Activated naive CD8-positive, alpha-beta T cell treated with anti-CD3 and anti-CD28 coated beads for 36 hours (primary cell): ENCODE measurements around the gene BRD9. TPM values are rescaled to one million over a fixed set of nuclear protein-coding genes. Genes with fewer than 3 reads are reported as not detected.
"Not testable (repeated sequence)": the region's sequence is repeated elsewhere in the genome, so short reads cannot be mapped to it uniquely, and the experiment has no call there.

Source experiments
- DNase-seq: peaks from one replicate; pipeline ENCODE4 v3.0.0; 2021
- H3K27ac Mint-ChIP-seq: one replicate; pipeline ENCODE4 v1.8.0; 2022; ENCODE audit warnings: mild to moderate bottlenecking, moderate library complexity, mixed read lengths
- H3K27me3 Mint-ChIP-seq: one replicate; pipeline ENCODE4 v1.8.0; 2022; ENCODE audit warnings: mild to moderate bottlenecking, mixed read lengths
- H3K36me3 Mint-ChIP-seq: one replicate; pipeline ENCODE4 v1.8.0; 2021; ENCODE audit warnings: mild to moderate bottlenecking, mixed read lengths
- H3K4me1 Mint-ChIP-seq: one replicate; pipeline ENCODE4 v1.8.0; 2021; ENCODE audit warnings: mixed read lengths
- H3K4me3 Mint-ChIP-seq: one replicate; pipeline ENCODE4 v1.8.0; 2022; ENCODE audit warnings: mild to moderate bottlenecking, moderate library complexity, mixed read lengths
- H3K9me3 Mint-ChIP-seq: one replicate; pipeline ENCODE4 v1.8.0; 2022; ENCODE audit warnings: mixed read lengths
- total RNA-seq, 2 experiments: library from RNA; stranded (reverse); gene quantifications; one replicate each; pipeline ENCODE4 v1.2.3, GENCODE V29; 2021

Gene BRD9
- 10 to 100 TPM; 50.1 to 51.6 TPM for total RNA-seq

DNA sequence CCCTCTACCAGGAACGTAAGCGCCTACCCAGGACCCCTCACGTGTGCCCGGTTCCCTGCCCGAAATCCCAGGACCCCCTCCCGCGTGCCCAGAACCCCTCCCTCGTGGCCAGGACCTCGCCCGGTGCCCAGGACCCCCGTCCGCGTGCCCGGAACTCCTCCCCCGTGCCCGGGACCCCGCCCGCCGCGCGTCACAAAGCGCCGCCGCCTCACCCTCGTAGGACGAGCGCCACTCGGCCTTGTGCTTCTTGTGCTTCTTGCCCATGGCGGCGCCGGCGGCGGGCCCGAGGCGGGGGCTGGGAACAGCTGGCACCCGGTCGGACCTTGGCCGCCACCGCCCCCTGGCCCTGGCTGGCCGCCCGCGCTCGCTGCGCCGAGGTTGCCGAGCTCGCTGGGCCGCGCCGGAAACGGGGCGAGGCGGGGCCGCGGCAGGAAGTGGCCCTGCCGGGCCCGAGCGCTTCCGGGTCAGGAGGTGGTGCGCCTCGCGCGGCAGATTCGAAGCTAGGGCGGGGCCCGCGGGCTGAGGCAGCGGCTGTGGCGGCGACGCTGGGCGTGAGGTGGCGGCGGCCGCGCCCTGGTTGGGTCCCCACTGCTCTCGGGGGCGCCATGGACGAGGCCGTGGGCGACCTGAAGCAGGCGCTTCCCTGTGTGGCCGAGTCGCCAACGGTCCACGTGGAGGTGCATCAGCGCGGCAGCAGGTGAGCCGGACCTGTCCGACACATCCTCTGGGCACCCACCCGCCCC, at the start of gene BRD9, which contains the start of gene TRIP13:
Gene BRD9, minus strand, starts transcription at position 408 of the 743 bp plus-strand sequence. Its CDS starts 144 bp downstream, at position 264.
Gene TRIP13, plus strand, starts transcription at position 491 of the 743 bp plus-strand sequence. Its CDS starts 115 bp downstream, at position 606.
- Mint-ChIP-seq H3K4me1 (peaks cover 24% of the 10 kb centered on the region), H3K9me3 (no peaks in the 10 kb centered on the region), H3K4me3 (peak within 1 kb of the TSS; percentile 86), H3K27ac (peak within 1 kb of the TSS; percentile 90), H3K36me3 (peaks cover 56% of the 10 kb centered on the region), H3K27me3 (no peaks in the 10 kb centered on the region)
- DNase-seq: peak; percentile 91

DNA sequence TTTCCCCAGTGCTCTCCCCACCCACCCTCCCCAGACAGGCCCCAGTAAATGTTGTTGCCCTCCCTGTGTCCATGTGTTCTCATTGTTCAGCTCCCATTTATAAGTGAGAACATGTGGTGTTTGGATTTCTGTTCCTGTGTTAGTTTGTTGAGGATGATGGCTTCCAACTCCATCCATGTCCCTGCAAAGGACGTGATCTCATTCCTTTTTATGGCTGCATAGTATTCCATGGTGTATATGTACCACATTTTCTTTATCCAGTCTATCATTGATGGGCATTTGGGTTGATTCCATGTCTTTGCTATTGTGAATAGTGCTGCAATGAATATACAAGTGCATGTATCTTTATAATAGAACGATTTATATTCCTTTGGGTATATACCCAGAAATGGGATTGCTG, 48.1 kb upstream of the BRD9 start:
- H3K27ac Mint-ChIP-seq, H3K4me3 Mint-ChIP-seq, H3K4me1 Mint-ChIP-seq, H3K36me3 Mint-ChIP-seq, DNase-seq, H3K9me3 Mint-ChIP-seq: not testable (repeated sequence)
- peaks cover 40% of the 10 kb centered on the region for H3K27me3 Mint-ChIP-seq

DNA sequence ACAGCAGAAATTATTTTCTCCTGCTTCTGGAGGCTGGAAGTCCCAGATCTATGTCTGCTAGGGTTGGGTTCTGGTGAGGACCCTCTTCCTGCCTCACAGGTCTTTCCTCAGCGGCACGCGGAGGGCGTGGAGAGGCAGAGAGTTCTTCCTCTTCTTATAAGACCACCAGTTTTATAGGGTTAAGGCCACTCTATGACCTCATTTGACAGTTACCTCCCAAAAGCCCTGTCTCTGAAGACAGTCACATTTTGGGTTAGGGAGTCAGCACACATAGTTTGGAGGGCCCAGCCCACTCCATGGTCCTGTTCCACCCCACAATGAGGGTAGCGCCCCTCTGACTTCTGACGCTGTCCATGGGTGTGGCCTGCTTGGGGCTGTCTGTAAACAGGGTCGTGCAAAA, 46.8 kb upstream of the BRD9 start:
- no peaks in the 10 kb centered on the region for H3K36me3 Mint-ChIP-seq

DNA sequence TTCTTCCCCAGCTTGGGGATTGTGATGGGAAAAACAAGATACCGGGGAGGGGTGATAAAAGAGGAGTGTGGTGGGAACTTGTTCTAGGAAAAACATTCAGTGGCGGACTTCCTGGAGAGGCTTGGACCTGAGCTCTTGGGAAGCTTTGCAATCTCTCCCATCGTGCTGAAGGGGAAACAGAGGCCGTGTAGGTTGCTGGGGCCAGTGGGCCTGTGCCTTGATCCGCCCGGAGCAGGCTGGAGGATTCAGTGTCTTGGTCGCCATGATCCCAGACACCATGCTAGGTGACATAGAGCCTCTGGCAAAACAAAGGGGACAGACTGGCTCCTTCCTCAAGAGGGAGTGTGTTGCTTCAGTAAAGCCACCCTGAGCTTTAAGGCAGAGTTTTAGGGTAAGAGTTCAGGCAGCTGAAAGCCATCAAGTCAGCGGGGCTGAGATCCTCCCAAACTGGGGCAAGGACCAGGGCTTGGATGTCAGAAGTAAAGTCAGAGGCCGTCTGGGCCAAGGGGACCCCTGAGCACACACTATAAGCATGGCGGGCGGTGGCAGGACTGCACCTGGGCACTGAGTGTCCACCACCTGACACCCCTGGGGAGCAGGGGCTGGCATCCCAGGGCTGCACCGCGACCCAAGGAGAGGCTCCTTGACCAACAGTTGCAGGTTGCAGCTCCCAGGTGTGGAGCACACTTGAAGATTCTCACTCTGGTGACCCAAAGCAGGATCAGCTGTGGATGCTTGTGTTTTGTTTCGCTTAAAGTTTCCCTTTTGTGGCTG, 44.7 kb upstream of the BRD9 start:
- H3K4me1 Mint-ChIP-seq: peaks cover 18% of the 10 kb centered on the region
- H3K9me3 Mint-ChIP-seq: no peaks in the 10 kb centered on the region
- H3K36me3 Mint-ChIP-seq: no peaks in the 10 kb centered on the region
- no peak overlapping the region for H3K4me3 Mint-ChIP-seq
- peaks cover 14% of the 10 kb centered on the region for H3K27me3 Mint-ChIP-seq
- H3K27ac Mint-ChIP-seq: no peak overlapping the region
- DNase-seq: no peak

More for the DNA sequence above, 46.8 kb upstream of the BRD9 start:
- no peak for DNase-seq
- H3K27ac Mint-ChIP-seq: no peak overlapping the region
- no peak overlapping the region for H3K4me3 Mint-ChIP-seq
- peaks cover 8% of the 10 kb centered on the region for H3K4me1 Mint-ChIP-seq
- peaks cover 28% of the 10 kb centered on the region for H3K27me3 Mint-ChIP-seq
- no peaks in the 10 kb centered on the region for H3K9me3 Mint-ChIP-seq

DNA sequence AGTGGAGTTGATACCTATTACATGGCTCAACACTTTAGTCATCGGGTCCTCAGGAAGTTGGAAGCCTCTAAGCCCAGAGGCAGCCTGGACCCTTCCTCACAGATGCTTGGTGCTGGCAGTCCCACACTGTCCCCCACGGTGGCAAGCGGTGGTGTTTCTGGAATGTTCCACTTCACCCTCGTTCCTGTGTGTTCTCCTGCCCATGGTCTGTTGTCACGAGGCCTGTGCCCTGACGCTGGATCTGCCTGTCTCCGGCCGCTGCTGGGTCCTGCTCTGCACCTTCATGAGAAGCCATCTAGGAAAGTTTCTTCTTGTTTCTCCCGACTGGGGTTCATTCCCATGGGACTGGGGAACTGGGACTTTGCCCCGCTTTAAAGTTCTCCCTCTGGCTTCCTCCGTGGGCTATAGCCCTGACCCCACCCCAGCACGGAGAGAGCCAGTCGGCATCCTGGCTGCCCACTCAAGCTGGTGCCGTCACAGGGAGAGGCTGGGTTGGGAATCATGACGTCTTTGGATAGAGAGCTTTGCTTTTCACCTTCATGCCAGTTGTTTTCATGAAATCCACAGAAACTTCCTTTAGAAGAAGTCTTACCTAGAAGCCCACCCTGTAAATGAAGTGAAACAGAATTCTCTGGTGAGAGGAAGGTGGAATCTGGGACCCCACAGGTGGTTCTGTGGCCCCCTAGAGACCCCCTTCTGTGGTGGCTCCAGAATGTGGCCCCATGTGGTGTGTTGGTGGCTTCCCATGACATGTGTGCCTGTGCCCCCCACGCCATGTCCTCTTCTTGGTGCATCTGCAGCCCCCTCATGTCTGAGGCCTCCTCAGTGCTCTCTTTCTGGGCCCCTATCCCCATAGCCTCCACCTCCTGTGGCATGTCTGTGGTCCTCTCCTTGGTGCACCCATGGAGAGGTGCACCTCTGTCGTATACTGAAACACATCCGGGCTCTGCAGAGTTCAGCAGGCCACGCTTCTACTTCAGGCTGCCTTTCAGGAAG, 43.8 kb upstream of the BRD9 start:
- peaks cover 18% of the 10 kb centered on the region for H3K4me1 Mint-ChIP-seq
- no peak for DNase-seq
- H3K27me3 Mint-ChIP-seq: peaks cover 5% of the 10 kb centered on the region
- no peak overlapping the region for H3K27ac Mint-ChIP-seq
- H3K36me3 Mint-ChIP-seq: no peaks in the 10 kb centered on the region
- H3K9me3 Mint-ChIP-seq: no peaks in the 10 kb centered on the region
- no peak overlapping the region for H3K4me3 Mint-ChIP-seq

DNA sequence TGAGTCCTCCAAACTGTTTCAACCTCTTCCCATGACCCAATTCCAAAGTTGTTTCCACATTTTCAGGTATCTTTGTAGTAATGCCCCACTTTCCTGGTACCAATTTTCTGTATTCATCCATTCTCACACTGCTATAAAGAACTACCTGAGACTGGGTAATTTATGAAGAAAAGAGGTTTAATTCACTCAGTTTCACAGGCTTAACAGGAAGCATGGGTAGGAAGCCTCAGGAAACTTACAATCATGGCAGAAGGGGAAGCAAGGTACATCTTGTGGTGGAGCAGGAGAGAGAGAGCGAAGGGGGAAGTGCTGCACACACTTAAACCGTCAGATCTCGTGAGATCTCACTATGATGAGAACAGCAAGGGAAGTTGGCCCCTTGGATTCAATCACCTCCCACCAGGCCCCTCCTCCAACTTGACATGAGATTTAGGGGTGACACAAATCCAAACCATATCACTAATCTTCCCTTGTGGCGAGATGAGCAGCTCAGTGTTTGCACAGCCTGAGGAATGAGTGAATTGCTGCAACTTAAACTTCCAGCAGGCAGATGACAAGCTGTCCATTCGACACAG, 43.0 kb upstream of the BRD9 start:
- H3K27ac Mint-ChIP-seq: no peak overlapping the region
- H3K27me3 Mint-ChIP-seq: no peaks in the 10 kb centered on the region
- no peak for DNase-seq
- H3K4me1 Mint-ChIP-seq: peaks cover 18% of the 10 kb centered on the region
- no peak overlapping the region for H3K4me3 Mint-ChIP-seq
- no peaks in the 10 kb centered on the region for H3K9me3 Mint-ChIP-seq
- no peaks in the 10 kb centered on the region for H3K36me3 Mint-ChIP-seq

DNA sequence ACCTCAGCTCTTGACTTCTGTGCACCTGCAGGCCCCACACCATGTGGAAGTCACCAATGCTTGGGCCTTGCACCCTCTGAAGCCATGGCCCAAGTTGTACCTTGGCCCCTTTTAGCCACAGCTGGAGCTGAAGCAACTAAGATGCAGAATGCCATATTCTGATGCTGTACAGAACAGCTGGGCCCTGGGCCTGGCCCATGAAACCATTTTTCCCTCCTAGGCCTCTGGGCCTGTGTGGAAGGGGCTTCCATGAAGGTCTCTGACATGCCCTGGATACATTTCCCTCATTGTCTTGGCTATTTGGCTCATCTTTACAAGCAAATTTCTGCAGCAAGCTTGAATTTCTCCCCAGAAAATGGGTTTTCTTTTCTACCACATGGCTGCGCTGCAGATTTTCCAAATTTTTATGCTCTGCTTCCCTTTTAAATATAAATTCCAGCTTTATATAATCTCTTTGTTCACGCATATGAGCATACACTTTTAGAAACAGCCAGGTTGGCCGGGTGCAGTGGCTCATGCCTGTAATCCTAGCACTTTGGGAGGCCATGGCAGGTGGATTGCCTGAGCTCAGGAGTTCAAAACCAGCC, 41.9 kb upstream of the BRD9 start:
- H3K27ac Mint-ChIP-seq, H3K9me3 Mint-ChIP-seq, DNase-seq, H3K36me3 Mint-ChIP-seq, H3K4me3 Mint-ChIP-seq, H3K27me3 Mint-ChIP-seq: not testable (repeated sequence)
- H3K4me1 Mint-ChIP-seq: peaks cover 18% of the 10 kb centered on the region

DNA sequence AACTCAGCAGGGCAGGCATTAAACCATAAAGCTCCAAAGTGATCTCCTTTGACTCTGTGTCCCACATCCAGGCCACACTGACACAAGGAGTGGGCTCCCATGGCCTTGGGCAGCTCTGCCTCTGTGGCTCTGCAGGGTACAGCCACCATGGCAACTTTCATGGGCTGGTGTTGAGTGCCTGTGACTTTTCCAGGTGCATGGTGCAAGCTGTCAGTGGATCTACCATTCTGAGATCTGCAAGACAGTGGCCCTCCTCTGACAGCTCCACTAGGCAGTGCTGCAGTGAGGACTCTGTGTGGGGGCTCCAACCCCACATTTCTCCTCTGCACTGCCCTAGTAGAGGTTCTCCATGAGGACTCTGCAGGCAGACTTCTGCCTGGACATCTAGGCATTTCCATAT, 41.4 kb upstream of the BRD9 start:
- H3K9me3 Mint-ChIP-seq, H3K27me3 Mint-ChIP-seq, H3K4me3 Mint-ChIP-seq, H3K27ac Mint-ChIP-seq, DNase-seq, H3K36me3 Mint-ChIP-seq: not testable (repeated sequence)
- H3K4me1 Mint-ChIP-seq: peaks cover 18% of the 10 kb centered on the region

DNA sequence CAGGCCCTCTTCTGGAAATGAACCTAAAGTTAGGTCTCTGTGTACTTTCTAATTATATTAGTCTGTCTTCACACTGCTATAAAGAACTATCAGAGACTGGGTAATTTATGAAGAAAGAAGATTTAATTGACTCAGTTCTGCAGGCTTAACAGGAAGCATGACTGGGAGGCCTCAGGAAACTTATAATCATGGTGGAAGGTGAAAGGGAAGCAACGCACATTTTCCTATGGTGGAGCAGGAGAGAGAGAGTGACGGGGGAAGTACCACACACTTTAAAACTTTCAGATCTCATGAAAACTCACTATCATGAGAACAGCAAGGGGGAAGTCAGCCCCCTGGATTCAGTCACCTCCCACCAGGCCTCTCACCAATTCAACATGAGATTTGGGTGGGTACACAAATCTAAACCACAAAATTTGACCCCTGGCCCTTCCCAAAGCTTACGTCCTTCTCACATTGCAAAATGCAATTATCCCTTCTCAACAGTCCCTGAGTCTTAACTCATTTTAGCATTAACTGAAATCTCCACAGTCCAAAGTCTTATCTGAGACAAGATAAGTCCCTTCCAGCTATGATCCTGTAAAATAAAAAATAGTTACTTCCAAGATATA, 40.8 kb upstream of the BRD9 start:
- DNase-seq: no peak
- peak overlapping the region; percentile 22 for H3K27ac Mint-ChIP-seq

DNA sequence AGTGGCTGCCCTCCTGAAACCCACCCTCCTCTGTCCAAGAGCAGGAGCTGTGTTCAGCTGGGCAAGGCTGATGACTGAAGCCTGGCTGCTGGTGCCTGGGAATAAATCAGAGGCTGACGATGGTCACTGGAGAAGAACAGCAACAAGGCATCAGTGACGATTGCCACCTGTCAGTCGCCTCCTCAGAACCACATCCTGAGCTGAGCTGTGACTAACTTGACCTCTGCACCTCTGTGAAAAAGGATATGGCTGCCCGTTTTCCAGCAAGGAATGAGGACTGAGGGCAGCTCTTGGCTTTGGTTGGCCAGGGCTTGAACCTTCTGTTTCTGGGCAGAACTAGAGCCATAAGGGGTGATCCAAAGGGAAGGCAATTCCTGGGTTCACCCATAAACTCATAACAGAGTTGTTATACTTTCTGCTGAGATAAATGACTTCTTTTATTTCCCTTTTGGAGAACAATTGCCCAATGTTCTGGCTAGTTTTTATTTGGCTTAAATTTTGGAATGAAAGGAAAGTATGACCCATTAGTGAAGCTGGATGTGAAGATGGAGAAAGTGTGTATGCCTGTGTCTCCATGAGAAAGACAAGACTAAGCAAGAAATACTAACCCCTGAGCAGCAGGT, 40.1 kb upstream of the BRD9 start:
- Mint-ChIP-seq H3K36me3 (peaks cover 2% of the 10 kb centered on the region), H3K4me3 (no peak overlapping the region), H3K27me3 (peaks cover 10% of the 10 kb centered on the region), H3K9me3 (no peaks in the 10 kb centered on the region), H3K4me1 (peaks cover 18% of the 10 kb centered on the region), H3K27ac (peak overlapping the region; percentile 26)
- DNase-seq: no peak

More for the DNA sequence above, 40.8 kb upstream of the BRD9 start:
- Mint-ChIP-seq H3K9me3 (no peaks in the 10 kb centered on the region), H3K4me1 (peaks cover 18% of the 10 kb centered on the region), H3K27me3 (peaks cover 6% of the 10 kb centered on the region), H3K4me3 (no peak overlapping the region), H3K36me3 (no peaks in the 10 kb centered on the region)

DNA sequence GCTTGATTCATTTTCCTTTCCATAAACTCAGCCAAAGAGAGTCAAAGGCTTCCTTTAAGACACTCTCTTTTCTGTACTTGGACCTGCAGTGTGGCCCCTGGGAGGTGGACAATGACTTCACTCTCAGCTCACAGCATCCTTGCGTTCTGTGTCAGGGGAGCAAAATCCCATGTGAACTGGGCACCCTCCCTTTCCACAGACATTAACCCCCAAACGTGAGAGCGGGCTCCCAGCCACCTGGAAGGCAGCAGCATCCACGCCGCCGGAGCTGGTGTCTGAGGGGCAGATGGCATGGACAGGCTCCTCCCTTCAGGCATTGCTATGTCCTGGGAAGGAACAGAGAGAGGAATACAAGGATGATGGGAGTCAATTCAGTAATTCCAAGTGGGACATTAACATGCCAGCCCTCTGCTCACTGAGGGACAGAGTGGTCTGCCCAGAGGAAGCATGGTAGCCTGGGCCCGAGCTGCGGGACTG, 39.6 kb upstream of the BRD9 start:
- no peak for DNase-seq
- Mint-ChIP-seq H3K27me3 (peaks cover 16% of the 10 kb centered on the region), H3K4me3 (no peak overlapping the region), H3K27ac (no peak overlapping the region), H3K9me3 (no peaks in the 10 kb centered on the region), H3K4me1 (peaks cover 18% of the 10 kb centered on the region), H3K36me3 (peaks cover 2% of the 10 kb centered on the region)

DNA sequence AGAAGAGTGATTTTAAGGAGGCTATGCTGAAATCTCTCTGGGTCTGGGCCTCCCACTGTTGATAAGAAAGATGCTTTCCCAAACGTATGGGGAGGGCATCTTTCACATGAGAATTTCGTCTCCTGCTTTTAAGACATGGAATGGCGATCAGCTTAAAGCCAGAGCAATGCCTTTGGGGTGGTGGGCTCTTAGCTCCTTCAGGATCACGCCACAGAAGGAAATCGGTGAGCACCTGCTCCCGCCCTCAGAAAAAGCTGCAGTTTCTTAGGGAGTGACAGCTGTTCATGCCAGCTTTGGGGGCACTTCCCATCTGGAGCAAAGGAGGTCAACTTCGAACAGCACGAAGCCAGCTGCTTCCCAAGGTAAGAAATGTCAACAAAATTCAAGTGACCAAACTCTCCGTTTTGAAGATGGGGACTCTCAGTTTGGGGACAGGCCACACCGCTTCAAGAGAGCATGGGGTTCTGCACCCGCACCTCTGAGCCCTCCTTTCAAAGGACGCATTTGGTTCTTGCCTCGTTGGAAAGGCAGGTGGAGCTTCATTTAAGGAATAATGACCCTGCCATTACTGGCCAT, 39.1 kb upstream of the BRD9 start:
- no peak for DNase-seq
- Mint-ChIP-seq H3K36me3 (peaks cover 2% of the 10 kb centered on the region), H3K27ac (no peak overlapping the region), H3K27me3 (peaks cover 19% of the 10 kb centered on the region), H3K4me1 (peaks cover 18% of the 10 kb centered on the region), H3K9me3 (no peaks in the 10 kb centered on the region), H3K4me3 (no peak overlapping the region)

DNA sequence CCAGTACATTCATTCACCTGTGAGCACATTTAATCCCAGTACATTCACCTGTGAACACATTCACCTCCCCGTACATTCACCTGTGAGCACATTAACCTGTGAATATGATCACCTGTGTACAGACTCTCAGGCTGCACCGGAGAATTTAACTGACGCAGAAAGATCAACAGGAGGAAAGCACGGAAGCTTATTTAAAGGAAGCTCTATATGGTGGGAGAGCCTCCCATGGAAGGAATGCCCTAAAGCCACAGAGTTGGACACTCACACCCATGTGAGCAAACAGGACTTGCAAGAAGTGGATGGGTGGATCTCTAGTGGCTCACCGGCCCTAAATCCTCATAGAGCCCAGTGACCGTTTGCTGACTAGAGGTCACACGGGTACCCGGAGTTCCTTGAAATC, 38.3 kb upstream of the BRD9 start:
- peaks cover 2% of the 10 kb centered on the region for H3K36me3 Mint-ChIP-seq
- no peaks in the 10 kb centered on the region for H3K9me3 Mint-ChIP-seq
- H3K27ac Mint-ChIP-seq: no peak overlapping the region
- peaks cover 19% of the 10 kb centered on the region for H3K4me1 Mint-ChIP-seq
- no peak for DNase-seq
- H3K27me3 Mint-ChIP-seq: peaks cover 27% of the 10 kb centered on the region
- no peak overlapping the region for H3K4me3 Mint-ChIP-seq
